CD8-positive, alpha-beta memory T cell (primary cell): Measurements from ENCODE around the gene IFIH1. TPM values are rescaled to one million over a fixed set of nuclear protein-coding genes. Genes with fewer than 3 reads are reported as not detected.

Experiments
- CTCF ChIA-PET: fragments of 350-600 bp; sonication (Branson Sonifier 250); formaldehyde crosslinking; loops from one replicate; lab custom pipeline; 2021; ENCODE audit warnings: antibody characterized with exemption; lab: Charles Lee
- POLR2A ChIA-PET: fragments of 350-600 bp; sonication (Branson Sonifier 250); formaldehyde crosslinking; loops from one replicate; lab custom pipeline; 2021; ENCODE audit warnings: antibody characterized with exemption; lab: Charles Lee
- DNase-seq, 5 donors: peaks; one replicate each; pipeline versions ENCODE4 v3.0.0 to v3.0.0-alpha.2; 2020 to 2022; ENCODE audit warnings: mixed read lengths in 1 of 5
- H3K27ac ChIP-seq: one replicate; pipeline ENCODE4 v1.7.0; 2013; ENCODE audit warnings: low read depth, mild to moderate bottlenecking, low read length, moderate library complexity
- H3K27me3 ChIP-seq: 2 replicates; pipeline ENCODE4 v1.7.0; 2013; ENCODE audit warnings: low read length, mild to moderate bottlenecking; ENCODE audit not compliant: insufficient read depth, poor library complexity, severe bottlenecking
- H3K36me3 ChIP-seq: 2 replicates; pipeline ENCODE4 v1.7.0; 2013; ENCODE audit warnings: mild to moderate bottlenecking, low read length, moderate library complexity; ENCODE audit not compliant: insufficient read depth
- H3K4me1 ChIP-seq: 2 replicates; pipeline ENCODE4 v1.7.0; 2013; ENCODE audit warnings: mild to moderate bottlenecking, low read length, moderate library complexity; ENCODE audit not compliant: insufficient read depth
- H3K4me3 ChIP-seq: 2 replicates; pipeline ENCODE4 v1.7.0; 2013; ENCODE audit warnings: mild to moderate bottlenecking, low read length
- H3K9me3 ChIP-seq: 2 replicates; pipeline ENCODE4 v1.7.0; 2013; ENCODE audit warnings: mild to moderate bottlenecking, low read length
- H3K27ac Mint-ChIP-seq, 8 donors: one replicate each; pipeline ENCODE4 v1.8.0; 2020 to 2021; ENCODE audit warnings: mixed read lengths in 8 of 8, mild to moderate bottlenecking in 6 of 8, inconsistent platforms in 3 of 8, moderate library complexity in 3 of 8
- H3K27me3 Mint-ChIP-seq, 2 donors: one replicate each; pipeline ENCODE4 v1.8.0; 2020 to 2021; ENCODE audit warnings: mixed read lengths in 2 of 2, mild to moderate bottlenecking in 1 of 2, moderate library complexity in 1 of 2
- H3K36me3 Mint-ChIP-seq, 3 donors: one replicate each; pipeline ENCODE4 v1.8.0; 2020 to 2021; ENCODE audit warnings: mixed read lengths in 3 of 3, inconsistent platforms in 1 of 3, mild to moderate bottlenecking in 1 of 3
- H3K4me1 Mint-ChIP-seq, 3 donors: one replicate each; pipeline ENCODE4 v1.8.0; 2020 to 2021; ENCODE audit warnings: mixed read lengths in 3 of 3, inconsistent platforms in 1 of 3, mild to moderate bottlenecking in 1 of 3
- H3K4me3 Mint-ChIP-seq, 7 donors: one replicate each; pipeline ENCODE4 v1.8.0; 2020 to 2021; ENCODE audit warnings: mixed read lengths in 7 of 7, mild to moderate bottlenecking in 6 of 7, moderate library complexity in 4 of 7, inconsistent platforms in 2 of 7
- H3K9me3 Mint-ChIP-seq, 5 donors: one replicate each; pipeline ENCODE4 v1.8.0; 2020 to 2022; ENCODE audit warnings: mixed read lengths in 5 of 5, mild to moderate bottlenecking in 3 of 5, moderate library complexity in 2 of 5, inconsistent platforms in 1 of 5
- polyA plus RNA-seq: library from polyadenylated mRNA; unstranded; fragments of 300-500 nt; fragmentation: Illumina TruSeq; gene quantifications from one replicate; pipeline ENCODE4 v1.2.3, GENCODE V29; 2021
- total RNA-seq, 2 experiments: library from RNA; stranded (reverse); gene quantifications; one replicate each; pipeline ENCODE4 v1.2.3, GENCODE V29; 2021

The IFIH1 gene
- total and polyA plus RNA-seq, 3 experiments from 2014 or later: 16.8 to 19.7 (median 17.9) TPM

- ChIA-PET POLR2A (no interaction called here), CTCF (interaction anchor here (2.3 kb wide), 1 partner anchor 10 kb away, joined by 6 read pairs; no protein-coding TSS in a partner anchor)
- Histone ChIP-seq H3K27ac (no peak overlapping the region), H3K4me3 (no peak overlapping the region), H3K4me1 (no peaks in the 10 kb centered on the region), H3K36me3 (peaks cover 3% of the 10 kb centered on the region), H3K9me3 (no peaks in the 10 kb centered on the region), H3K27me3 (no peaks in the 10 kb centered on the region)
- DNase-seq: no peak
- Mint-ChIP-seq H3K36me3 (peaks cover 0 to 50% (median 9%) of the 10 kb centered on the region in 3 donors), H3K9me3 (no peaks in the 10 kb centered on the region), H3K27ac (no peak overlapping the region), H3K27me3 (no peaks in the 10 kb centered on the region), H3K4me3 (no peak overlapping the region), H3K4me1 (peaks cover 0 to 10% (median 4%) of the 10 kb centered on the region in 3 donors)
Observed at GRCh38 chr2:162293122-162293786, 25.2 kb downstream of the IFIH1 start.

GRCh38 chr2:162291748-162292147 lies 26.7 kb downstream of the IFIH1 start:
- H3K4me1 ChIP-seq: no peaks in the 10 kb centered on the region
- H3K9me3 ChIP-seq: no peaks in the 10 kb centered on the region
- no peak for DNase-seq
- peaks cover 3% of the 10 kb centered on the region for H3K36me3 ChIP-seq
- H3K27me3 ChIP-seq: no peaks in the 10 kb centered on the region
- POLR2A ChIA-PET: no interaction called here
- H3K4me3 Mint-ChIP-seq: no peak overlapping the region
- no peaks in the 10 kb centered on the region for H3K9me3 Mint-ChIP-seq
- no peak overlapping the region for H3K27ac ChIP-seq
- CTCF ChIA-PET: interaction anchor here (1.1 to 1.9 kb wide), 2 partner anchors 9 to 71 kb away, joined by 4 to 10 read pairs; no protein-coding TSS in a partner anchor
- H3K36me3 Mint-ChIP-seq: peaks cover 0 to 59% (median 9%) of the 10 kb centered on the region in 3 donors
- H3K27ac Mint-ChIP-seq: no peak overlapping the region
- H3K27me3 Mint-ChIP-seq: no peaks in the 10 kb centered on the region
- peaks cover 0 to 7% (median 0%) of the 10 kb centered on the region in 3 donors for H3K4me1 Mint-ChIP-seq
- no peak overlapping the region for H3K4me3 ChIP-seq

- no peak overlapping the region for H3K27ac ChIP-seq
- Mint-ChIP-seq H3K4me1 (no peaks in the 10 kb centered on the region), H3K27ac (no peak overlapping the region), H3K27me3 (no peaks in the 10 kb centered on the region), H3K9me3 (no peaks in the 10 kb centered on the region), H3K36me3 (peaks cover 8 to 86% (median 28%) of the 10 kb centered on the region in 3 donors), H3K4me3 (no peak overlapping the region)
- H3K4me1 ChIP-seq: no peaks in the 10 kb centered on the region
- H3K4me3 ChIP-seq: no peak overlapping the region
- peaks cover 10% of the 10 kb centered on the region for H3K36me3 ChIP-seq
- no peaks in the 10 kb centered on the region for H3K27me3 ChIP-seq
- ChIA-PET POLR2A (no interaction called here), CTCF (interaction anchor here (0.9 to 1.5 kb wide), 2 partner anchors 13 to 15 kb away, joined by 3 to 6 read pairs; no protein-coding TSS in a partner anchor)
- DNase-seq: no peak
- no peaks in the 10 kb centered on the region for H3K9me3 ChIP-seq
Observed at GRCh38 chr2:162282765-162283425, 35.6 kb downstream of the IFIH1 start.

GRCh38 chr2:162280654-162281053 lies 37.8 kb downstream of the IFIH1 start:
- no peak overlapping the region for H3K4me3 Mint-ChIP-seq
- DNase-seq: no peak
- H3K27me3 Mint-ChIP-seq: no peaks in the 10 kb centered on the region
- H3K9me3 ChIP-seq: no peaks in the 10 kb centered on the region
- H3K4me1 Mint-ChIP-seq: no peaks in the 10 kb centered on the region
- ChIA-PET POLR2A (no interaction called here), CTCF (no interaction called here)
- H3K4me3 ChIP-seq: no peak overlapping the region
- H3K27me3 ChIP-seq: no peaks in the 10 kb centered on the region
- no peak overlapping the region for H3K27ac ChIP-seq
- peaks cover 8 to 88% (median 35%) of the 10 kb centered on the region in 3 donors for H3K36me3 Mint-ChIP-seq
- H3K4me1 ChIP-seq: no peaks in the 10 kb centered on the region
- no peaks in the 10 kb centered on the region for H3K9me3 Mint-ChIP-seq
- H3K27ac Mint-ChIP-seq: no peak overlapping the region
- H3K36me3 ChIP-seq: peaks cover 19% of the 10 kb centered on the region

- Mint-ChIP-seq H3K4me1 (no peaks in the 10 kb centered on the region), H3K27ac (peak overlapping the region in 1 of 8 donors; percentile 17), H3K9me3 (no peaks in the 10 kb centered on the region), H3K27me3 (no peaks in the 10 kb centered on the region), H3K4me3 (no peak overlapping the region), H3K36me3 (peaks cover 18 to 83% (median 21%) of the 10 kb centered on the region in 3 donors)
- Histone ChIP-seq H3K9me3 (no peaks in the 10 kb centered on the region), H3K4me3 (no peak overlapping the region), H3K27me3 (no peaks in the 10 kb centered on the region), H3K4me1 (no peaks in the 10 kb centered on the region), H3K36me3 (peaks cover 19% of the 10 kb centered on the region), H3K27ac (no peak overlapping the region)
- CTCF ChIA-PET: interaction anchor here (1.8 kb wide), 1 partner anchor 21 kb away, joined by 5 read pairs; no protein-coding TSS in a partner anchor
- POLR2A ChIA-PET: no interaction called here
- no peak for DNase-seq
Observed at GRCh38 chr2:162277381-162277780, 41.1 kb downstream of the IFIH1 start.

GRCh38 chr2:162267996-162268395 lies 50.5 kb downstream of the IFIH1 start:
- CTCF ChIA-PET: no interaction called here
- H3K36me3 ChIP-seq: peaks cover 17% of the 10 kb centered on the region
- peaks cover 28 to 76% (median 46%) of the 10 kb centered on the region in 3 donors for H3K36me3 Mint-ChIP-seq

GRCh38 chr2:162267496-162267895 lies 51.0 kb downstream of the IFIH1 start:
- Mint-ChIP-seq H3K4me1 (no peaks in the 10 kb centered on the region), H3K4me3 (no peak overlapping the region), H3K36me3 (peaks cover 27 to 73% (median 47%) of the 10 kb centered on the region in 3 donors), H3K27me3 (no peaks in the 10 kb centered on the region), H3K27ac (peak overlapping the region in 2 of 8 donors; percentile 47 to 77), H3K9me3 (no peaks in the 10 kb centered on the region)
- Histone ChIP-seq H3K4me3 (no peak overlapping the region), H3K27ac (no peak overlapping the region), H3K4me1 (no peaks in the 10 kb centered on the region), H3K27me3 (no peaks in the 10 kb centered on the region), H3K36me3 (peaks cover 17% of the 10 kb centered on the region), H3K9me3 (no peaks in the 10 kb centered on the region)
- POLR2A ChIA-PET: no interaction called here
- CTCF ChIA-PET: no interaction called here
- DNase-seq: no peak

More at GRCh38 chr2:162267996-162268395, 50.5 kb downstream of the IFIH1 start:
- Histone ChIP-seq H3K9me3 (no peaks in the 10 kb centered on the region), H3K4me1 (no peaks in the 10 kb centered on the region), H3K27ac (no peak overlapping the region), H3K4me3 (no peak overlapping the region), H3K27me3 (no peaks in the 10 kb centered on the region)
- no peak overlapping the region for H3K4me3 Mint-ChIP-seq
- DNase-seq: no peak
- H3K4me1 Mint-ChIP-seq: no peaks in the 10 kb centered on the region
- H3K27me3 Mint-ChIP-seq: no peaks in the 10 kb centered on the region
- H3K27ac Mint-ChIP-seq: peak overlapping the region in 1 of 8 donors; percentile 77
- POLR2A ChIA-PET: no interaction called here
- no peaks in the 10 kb centered on the region for H3K9me3 Mint-ChIP-seq

- H3K4me1 ChIP-seq: peaks cover 6% of the 10 kb centered on the region
- no peak overlapping the region for H3K27ac ChIP-seq
- no peaks in the 10 kb centered on the region for H3K9me3 ChIP-seq
- peaks cover 9% of the 10 kb centered on the region for H3K36me3 ChIP-seq
- ChIA-PET CTCF (interaction anchor here (1.4 kb wide), 1 partner anchor 32 kb away, joined by 3 read pairs; no protein-coding TSS in a partner anchor), POLR2A (no interaction called here)
- Mint-ChIP-seq H3K27ac (peak overlapping the region in 2 of 8 donors; percentile 12 to 38), H3K4me3 (no peak overlapping the region), H3K4me1 (peaks cover 6 to 7% (median 7%) of the 10 kb centered on the region in 3 donors), H3K27me3 (no peaks in the 10 kb centered on the region), H3K36me3 (peaks cover 22 to 62% (median 37%) of the 10 kb centered on the region in 3 donors), H3K9me3 (no peaks in the 10 kb centered on the region)
- H3K4me3 ChIP-seq: no peak overlapping the region
- no peaks in the 10 kb centered on the region for H3K27me3 ChIP-seq
- no peak for DNase-seq
Observed at GRCh38 chr2:162266460-162266760, 52.1 kb downstream of the IFIH1 start.
